ENCODE measurements around the gene SLC26A1.

DNA sequence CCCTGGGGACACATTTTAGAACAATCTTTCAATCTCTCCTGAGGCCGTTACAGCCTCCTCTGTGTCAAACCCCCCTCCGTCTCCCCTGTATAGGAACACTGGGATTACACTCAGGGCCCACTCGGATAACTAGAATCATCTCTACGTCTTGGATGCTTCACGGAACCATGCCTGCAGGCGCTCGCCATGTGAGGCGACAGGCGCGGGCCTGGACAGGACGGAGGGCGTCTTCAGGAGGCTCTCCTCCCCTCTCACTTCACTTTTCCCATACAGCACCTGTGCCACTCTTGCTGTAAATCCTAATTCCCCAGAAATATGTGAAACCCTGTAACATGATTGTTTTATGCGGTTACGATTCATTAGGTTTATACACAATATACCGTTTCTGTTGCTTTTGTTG is 10.4 kb downstream of the SLC26A1 start:
- TF ChIP-seq YY1 (IDR thresholded peaks at IDR 0.05; ENCODE audit: low read depth) (no peak), EGR1 (IDR thresholded peaks at IDR 0.05) (no peak)

Data from Ishikawa (cell line).